ENCODE data around the gene DMTF1. TPM values are rescaled to one million over a fixed set of nuclear protein-coding genes. Genes with fewer than 3 reads are reported as not detected.

DMTF1 gene
- total and polyA plus RNA-seq, 2 donors (not counting 1 experiment from before 2014, with no cell fraction given): 139 to 235 TPM

DNA sequence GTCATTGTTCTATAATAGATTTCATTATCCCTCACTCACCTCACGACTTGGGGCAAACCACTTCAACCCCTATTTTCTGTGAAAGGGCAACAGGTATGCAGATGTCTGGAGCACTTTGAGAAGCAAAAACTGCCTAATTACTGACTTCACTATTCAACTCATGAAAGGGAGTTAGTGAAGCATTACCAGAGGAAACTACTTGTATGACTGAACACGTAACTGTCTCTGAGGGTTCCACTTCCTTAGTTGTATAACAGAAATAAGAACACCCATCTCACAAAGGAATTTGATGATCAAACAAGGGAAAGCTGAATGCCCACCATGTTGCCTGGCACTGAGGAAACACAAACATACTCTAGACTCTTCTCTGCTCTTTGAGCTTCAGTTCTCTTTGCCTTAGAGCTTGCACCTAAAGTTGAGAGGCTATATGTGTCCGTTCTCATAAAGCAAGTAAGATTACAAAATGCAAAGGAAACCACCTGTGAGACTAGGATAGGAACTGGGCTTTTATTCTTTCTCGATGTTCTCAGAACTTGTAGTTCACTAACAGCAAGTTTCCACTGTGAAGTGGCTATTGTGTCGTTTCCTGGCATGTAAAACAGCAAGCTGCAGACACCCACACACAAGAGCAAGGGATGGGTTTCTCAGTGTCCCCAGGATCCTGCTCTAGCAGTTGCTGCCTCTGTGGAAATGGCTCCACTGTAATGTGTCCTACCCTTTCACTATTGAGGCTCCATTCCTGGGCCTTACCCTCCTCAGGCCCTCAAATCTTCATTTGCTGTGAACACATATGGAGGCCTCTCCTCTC is 64.7 kb downstream of the DMTF1 start:
- DNase-seq (peak; percentile 86), ATAC-seq (ENCODE audit: low read depth) (peak; percentile 28)
- Mint-ChIP-seq H3K4me1 (peaks cover 72% of the 10 kb centered on the region), H3K27me3 (no peaks in the 10 kb centered on the region), H3K4me3 (peak overlapping the region; percentile 99), H3K9me3 (ENCODE audit: insufficient read depth) (no peaks in the 10 kb centered on the region), H3K27ac (peak overlapping the region; percentile 100)
- H3K4me1 ChIP-seq (ENCODE audit: control insufficient read depth in 2 of 2, insufficient read depth in 2 of 2, low read length in 2 of 2): peaks cover 72 to 76% of the 10 kb centered on the region in 2 donors
- H4K20me1 ChIP-seq (ENCODE audit: control insufficient read depth, insufficient read depth, low read length, poor library complexity, severe bottlenecking): peaks cover 50% of the 10 kb centered on the region
- ChIA-PET CTCF (interaction anchor here (0.8 to 1.9 kb wide), 4 partner anchors 13 to 158 kb away, joined by 3 to 5 read pairs (median 3); partner anchors contain the start of genes DMTF1 and ELAPOR2), POLR2A (interaction anchor here (0.7 to 4.7 kb wide), 4 partner anchors 17 to 64 kb away, joined by 3 to 58 read pairs (median 4); partner anchors contain the start of gene DMTF1)
- H3K27me3 ChIP-seq (replicated peaks in 1 of 4; ENCODE audit: control extremely low read depth in 1 of 4, control insufficient read depth in 3 of 4, insufficient read depth in 4 of 4, low read length in 3 of 4): peaks cover 0 to under 1% (median 0%) of the 10 kb centered on the region in 4 experiments
- peaks cover 62% of the 10 kb centered on the region for H3K79me2 ChIP-seq (ENCODE audit: control insufficient read depth, insufficient read depth, low read length)
- H3K4me3 ChIP-seq (ENCODE audit: control extremely low read depth in 1 of 5, extremely low read depth in 1 of 5, insufficient read depth in 1 of 5, low read depth in 2 of 5, low read length in 4 of 5): peak overlapping the region; percentile 87 to 99 (median 97)
- H3K9me3 ChIP-seq (ENCODE audit: control extremely low read depth in 1 of 3, control insufficient read depth in 2 of 3, insufficient read depth in 1 of 3, low read length in 2 of 3): no peaks in the 10 kb centered on the region
- intact Hi-C loops (cut with micrococcal nuclease): loop anchor here (1.0 to 5.0 kb wide), 2 partner anchors 14 to 35 kb away; no protein-coding TSS in a partner anchor
- no peak for TF ChIP-seq EZH2 (IDR thresholded peaks at IDR 0.05; ENCODE audit: borderline replicate concordance, insufficient read depth, low read depth, low read length, poor library complexity, severe bottlenecking)
- no peak for TF ChIP-seq CTCF (IDR thresholded peaks at IDR 0.05)
- peaks cover 0 to 10% of the 10 kb centered on the region in 2 experiments for H3K36me3 ChIP-seq (replicated peaks in 1 of 2; ENCODE audit: control extremely low read depth in 1 of 2, control insufficient read depth in 1 of 2, extremely low read depth in 1 of 2, insufficient read depth in 2 of 2, low read length in 1 of 2)
- 0% methylated on average over 2 of the region's 5 CpGs for WGBS (ENCODE audit: insufficient coverage)
- H2AFZ ChIP-seq (ENCODE audit: insufficient read depth, low read depth, low read length, poor library complexity, severe bottlenecking): no peak overlapping the region
- H3K9ac ChIP-seq (ENCODE audit: low read length): peak overlapping the region; percentile 91
- peak overlapping the region; percentile 92 for H3K4me2 ChIP-seq (replicated peaks; ENCODE audit: low read depth, low read length, poor library complexity, severe bottlenecking)
- H3K27ac ChIP-seq (ENCODE audit: low read length in 2 of 2): peak overlapping the region; percentile 93 to 95
